Mesothelial cell of epicardium (in vitro differentiated cells): ENCODE measurements around the gene SYNGR1. TPM values are rescaled to one million over a fixed set of nuclear protein-coding genes. Genes with fewer than 3 reads are reported as not detected.

ENCODE experiments used
- DNase-seq, 2 experiments: peaks; one replicate each; pipeline ENCODE4 v3.0.0; 2021; ENCODE audit warnings: low spot score in 2 of 2; ENCODE audit not compliant: unreplicated experiment in 2 of 2
- H3K27ac Mint-ChIP-seq: 2 replicates; pipeline ENCODE4 v1.8.0; 2021; ENCODE audit warnings: mixed read lengths
- H3K27me3 Mint-ChIP-seq: 2 replicates; pipeline ENCODE4 v1.8.0; 2021; ENCODE audit warnings: low read depth, mixed read lengths
- H3K36me3 Mint-ChIP-seq: 2 replicates; pipeline ENCODE4 v1.8.0; 2021; ENCODE audit warnings: mixed read lengths
- H3K4me1 Mint-ChIP-seq: 2 replicates; pipeline ENCODE4 v1.8.0; 2021; ENCODE audit warnings: mixed read lengths
- H3K4me3 Mint-ChIP-seq: 2 replicates; pipeline ENCODE4 v1.8.0; 2021; ENCODE audit warnings: mild to moderate bottlenecking, moderate library complexity, mixed read lengths
- H3K9me3 Mint-ChIP-seq: 2 replicates; pipeline ENCODE4 v1.8.0; 2021; ENCODE audit warnings: mixed read lengths
- CTCF ChIP-seq: fragments of 200-600 bp; sonication (generic); IDR thresholded peaks from one replicate; pipeline ENCODE4 v1.5.0; 2021; ENCODE audit warnings: antibody characterized with exemption; ENCODE audit not compliant: unreplicated experiment
- total RNA-seq: library from RNA; stranded (reverse); gene quantifications from 3 replicates; pipeline ENCODE4 v1.2.1, GENCODE V29; 2021

The SYNGR1 gene
- total RNA-seq, 1 donor from 2014 or later: 38.9 TPM

DNA sequence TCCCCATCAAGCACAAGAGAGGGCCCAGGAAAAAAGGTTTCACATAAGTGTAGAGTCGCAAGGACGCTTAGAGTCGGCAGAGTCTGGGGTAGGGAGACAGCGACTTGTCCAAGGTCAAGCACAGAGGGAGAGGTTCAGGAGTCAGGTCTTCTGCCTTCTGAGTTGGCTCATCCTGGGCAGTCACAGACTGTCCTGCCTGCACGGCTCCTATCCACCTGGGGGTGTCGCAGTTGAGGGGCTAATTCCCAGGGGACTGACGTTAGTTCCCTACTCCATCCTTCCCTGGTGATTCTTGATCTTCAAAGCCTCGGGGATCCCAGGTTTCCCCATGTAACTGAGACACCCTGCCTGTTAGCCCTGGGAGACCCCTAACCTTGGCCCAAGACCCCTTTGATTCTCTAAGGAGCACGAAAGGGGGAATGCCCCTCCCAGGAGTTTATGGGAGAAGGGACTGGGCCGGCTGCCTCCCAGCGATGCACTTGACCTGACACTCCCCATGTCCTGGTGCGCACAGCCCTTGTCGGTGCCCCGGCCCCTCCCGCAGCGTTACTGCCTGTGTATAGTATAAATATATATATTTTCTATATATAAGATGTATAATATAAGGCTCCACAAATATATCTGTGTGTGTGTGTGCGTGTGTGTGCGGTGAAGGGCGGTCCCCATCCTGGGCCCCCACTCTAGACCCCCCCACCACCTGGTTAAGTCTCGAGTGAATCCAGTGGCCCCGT lies 35.1 kb downstream of the SYNGR1 start:
- Mint-ChIP-seq H3K27me3 (peaks cover 12% of the 10 kb centered on the region), H3K36me3 (peaks cover 4% of the 10 kb centered on the region), H3K9me3 (no peaks in the 10 kb centered on the region), H3K27ac (no peak overlapping the region), H3K4me1 (peaks cover 5% of the 10 kb centered on the region), H3K4me3 (no peak overlapping the region)
- DNase-seq: no peak
- TF ChIP-seq CTCF: no peak

GRCh38 chr22:39388261-39389011 lies 38.6 kb downstream of the SYNGR1 start:
- Mint-ChIP-seq H3K4me1 (peaks cover 5% of the 10 kb centered on the region), H3K9me3 (no peaks in the 10 kb centered on the region), H3K27ac (no peak overlapping the region)

DNA sequence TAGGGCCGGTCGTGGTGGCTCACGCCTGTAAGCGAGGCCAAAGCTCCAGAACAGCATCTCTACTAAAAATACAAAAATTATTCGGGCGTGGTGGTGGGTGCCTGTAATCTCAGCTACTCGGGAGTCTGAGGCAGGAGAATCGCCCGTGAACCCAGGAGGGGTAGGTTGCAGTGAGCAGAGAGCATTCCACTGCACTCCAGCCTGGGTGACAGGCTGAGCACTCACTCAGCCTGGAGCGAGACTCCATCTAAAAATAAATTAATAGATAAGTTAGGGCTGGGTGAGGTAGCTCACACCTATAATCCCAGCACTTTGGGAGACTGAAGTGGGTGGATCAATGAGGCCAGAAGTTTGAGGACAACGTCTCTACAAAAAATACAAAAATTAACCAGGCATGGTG lies 39.6 kb downstream of the SYNGR1 start:
- no peak for DNase-seq

More at GRCh38 chr22:39388261-39389011, 38.6 kb downstream of the SYNGR1 start:
- Mint-ChIP-seq H3K36me3 (no peaks in the 10 kb centered on the region), H3K4me3 (peak overlapping the region; percentile 71), H3K27me3 (peaks cover 12% of the 10 kb centered on the region)
- peak; percentile 76 to 77 for DNase-seq
- no peak for TF ChIP-seq CTCF

DNA sequence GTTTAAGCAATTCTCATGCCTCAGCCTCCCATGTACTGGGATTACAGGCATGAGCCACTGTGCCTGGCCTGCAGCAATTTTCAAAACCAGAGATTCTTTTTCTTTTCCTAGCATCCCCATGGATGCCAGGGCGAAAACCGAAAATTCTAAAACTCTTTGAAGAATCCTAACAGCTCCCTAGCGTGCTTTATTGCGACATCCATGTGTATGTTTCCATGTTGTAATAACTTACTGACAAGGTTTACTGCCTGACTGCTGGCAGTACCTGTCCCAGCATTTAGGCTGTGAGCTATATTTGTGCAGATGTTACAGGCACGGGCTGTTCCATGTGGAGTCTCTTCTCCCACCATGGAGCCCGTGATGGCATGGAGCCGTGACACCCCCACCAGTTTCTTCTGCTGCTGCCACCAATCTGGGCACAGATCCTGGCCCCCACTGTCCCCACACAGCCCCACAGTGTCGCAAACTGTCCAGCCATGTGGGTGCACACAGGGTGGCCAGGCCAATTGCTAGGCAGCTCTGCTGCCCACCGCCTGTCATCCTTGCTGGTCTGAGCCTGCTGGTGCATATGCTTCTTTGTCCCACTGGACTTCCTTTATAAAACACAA lies 42.7 kb downstream of the SYNGR1 start:
- no peaks in the 10 kb centered on the region for H3K36me3 Mint-ChIP-seq
- H3K27ac Mint-ChIP-seq: no peak overlapping the region
- no peaks in the 10 kb centered on the region for H3K9me3 Mint-ChIP-seq
- H3K4me1 Mint-ChIP-seq: peaks cover 3% of the 10 kb centered on the region
- no peak overlapping the region for H3K4me3 Mint-ChIP-seq
- H3K27me3 Mint-ChIP-seq: peaks cover 5% of the 10 kb centered on the region
- TF ChIP-seq CTCF: no peak
- DNase-seq: no peak

More for the DNA sequence above, 39.6 kb downstream of the SYNGR1 start:
- Mint-ChIP-seq H3K9me3 (no peaks in the 10 kb centered on the region), H3K27ac (no peak overlapping the region), H3K4me1 (peaks cover 5% of the 10 kb centered on the region), H3K27me3 (peaks cover 12% of the 10 kb centered on the region), H3K4me3 (peak overlapping the region; percentile 46), H3K36me3 (no peaks in the 10 kb centered on the region)
- TF ChIP-seq CTCF: no peak

- Mint-ChIP-seq H3K27me3 (no peaks in the 10 kb centered on the region), H3K9me3 (no peaks in the 10 kb centered on the region), H3K4me3 (no peak overlapping the region), H3K4me1 (peaks cover 6% of the 10 kb centered on the region), H3K36me3 (no peaks in the 10 kb centered on the region), H3K27ac (no peak overlapping the region)
- no peak for TF ChIP-seq CTCF
- DNase-seq: no peak
Observed at GRCh38 chr22:39395936-39396796, 46.4 kb downstream of the SYNGR1 start.
